ENCODE measurements around the gene NRP1.

DNA sequence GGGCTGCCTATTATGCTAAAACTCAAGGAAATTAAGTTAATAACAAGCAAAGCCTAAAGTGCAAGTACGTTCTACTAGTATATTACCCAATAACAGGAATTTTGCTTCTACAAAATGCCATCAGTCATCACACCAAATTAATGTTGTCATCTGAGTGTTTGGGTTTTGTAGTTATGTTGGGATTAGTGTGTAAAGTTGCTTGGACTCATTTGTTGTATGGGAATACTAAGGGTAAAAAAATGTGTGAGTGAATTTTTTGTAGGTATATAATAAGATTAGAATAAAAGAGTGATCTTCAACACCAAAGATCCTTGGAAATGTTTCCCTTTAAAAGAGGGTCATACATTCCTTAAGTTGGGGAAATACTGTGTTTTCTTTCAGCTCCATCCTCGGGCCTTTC lies 38.6 kb downstream of the NRP1 start:
- TF ChIP-seq, protein P1, sequence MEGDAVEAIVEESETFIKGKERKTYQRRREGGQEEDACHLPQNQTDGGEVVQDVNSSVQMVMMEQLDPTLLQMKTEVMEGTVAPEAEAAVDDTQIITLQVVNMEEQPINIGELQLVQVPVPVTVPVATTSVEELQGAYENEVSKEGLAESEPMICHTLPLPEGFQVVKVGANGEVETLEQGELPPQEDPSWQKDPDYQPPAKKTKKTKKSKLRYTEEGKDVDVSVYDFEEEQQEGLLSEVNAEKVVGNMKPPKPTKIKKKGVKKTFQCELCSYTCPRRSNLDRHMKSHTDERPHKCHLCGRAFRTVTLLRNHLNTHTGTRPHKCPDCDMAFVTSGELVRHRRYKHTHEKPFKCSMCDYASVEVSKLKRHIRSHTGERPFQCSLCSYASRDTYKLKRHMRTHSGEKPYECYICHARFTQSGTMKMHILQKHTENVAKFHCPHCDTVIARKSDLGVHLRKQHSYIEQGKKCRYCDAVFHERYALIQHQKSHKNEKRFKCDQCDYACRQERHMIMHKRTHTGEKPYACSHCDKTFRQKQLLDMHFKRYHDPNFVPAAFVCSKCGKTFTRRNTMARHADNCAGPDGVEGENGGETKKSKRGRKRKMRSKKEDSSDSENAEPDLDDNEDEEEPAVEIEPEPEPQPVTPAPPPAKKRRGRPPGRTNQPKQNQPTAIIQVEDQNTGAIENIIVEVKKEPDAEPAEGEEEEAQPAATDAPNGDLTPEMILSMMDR (IDR thresholded peaks at IDR 0.05; ENCODE audit: extremely low read depth in 1 of 2, insufficient read depth in 1 of 2, low read depth in 1 of 2, low read length in 2 of 2): no peak
- no peak for TF ChIP-seq EZH2 (IDR thresholded peaks at IDR 0.05; ENCODE audit: borderline replicate concordance, low read depth, low read length, severe bottlenecking)
- no peak for TF ChIP-seq POLR2A (IDR thresholded peaks at IDR 0.05; ENCODE audit: low read depth, low read length)
- no peak for TF ChIP-seq JUN (IDR thresholded peaks at IDR 0.05; ENCODE audit: borderline replicate concordance, insufficient read depth, insufficient read length, low read depth)
- no peak for TF ChIP-seq MAX (IDR thresholded peaks at IDR 0.05; ENCODE audit: insufficient read depth, insufficient read length)
- no peak for TF ChIP-seq POLR2AphosphoS5 (IDR thresholded peaks at IDR 0.05; ENCODE audit: insufficient read depth, low read depth, low read length)
- no peak for TF ChIP-seq FOS (IDR thresholded peaks at IDR 0.05; ENCODE audit: borderline replicate concordance, insufficient read depth, low read length)
- no peak for TF ChIP-seq GATA2 (IDR thresholded peaks at IDR 0.05; ENCODE audit: insufficient read depth, insufficient read length, low read depth, low read length)
- no peak for TF ChIP-seq MYC (IDR thresholded peaks at IDR 0.05; ENCODE audit: low read depth, low read length)

Measured in endothelial cell of umbilical vein (primary cell).